NCI-H2081 treated with DMSO at 0.1 percent for 48 hours (cell line): ENCODE data around the gene PTDSS2.
"Not testable (repeated sequence)": the region's sequence is repeated elsewhere in the genome, so short reads cannot be mapped to it uniquely, and the experiment has no call there.

ENCODE experiments used
- DNase-seq: peaks from one replicate; lab custom pipeline; 2025; lab: John Stamatoyannopoulos, UW

PTDSS2 gene

DNA sequence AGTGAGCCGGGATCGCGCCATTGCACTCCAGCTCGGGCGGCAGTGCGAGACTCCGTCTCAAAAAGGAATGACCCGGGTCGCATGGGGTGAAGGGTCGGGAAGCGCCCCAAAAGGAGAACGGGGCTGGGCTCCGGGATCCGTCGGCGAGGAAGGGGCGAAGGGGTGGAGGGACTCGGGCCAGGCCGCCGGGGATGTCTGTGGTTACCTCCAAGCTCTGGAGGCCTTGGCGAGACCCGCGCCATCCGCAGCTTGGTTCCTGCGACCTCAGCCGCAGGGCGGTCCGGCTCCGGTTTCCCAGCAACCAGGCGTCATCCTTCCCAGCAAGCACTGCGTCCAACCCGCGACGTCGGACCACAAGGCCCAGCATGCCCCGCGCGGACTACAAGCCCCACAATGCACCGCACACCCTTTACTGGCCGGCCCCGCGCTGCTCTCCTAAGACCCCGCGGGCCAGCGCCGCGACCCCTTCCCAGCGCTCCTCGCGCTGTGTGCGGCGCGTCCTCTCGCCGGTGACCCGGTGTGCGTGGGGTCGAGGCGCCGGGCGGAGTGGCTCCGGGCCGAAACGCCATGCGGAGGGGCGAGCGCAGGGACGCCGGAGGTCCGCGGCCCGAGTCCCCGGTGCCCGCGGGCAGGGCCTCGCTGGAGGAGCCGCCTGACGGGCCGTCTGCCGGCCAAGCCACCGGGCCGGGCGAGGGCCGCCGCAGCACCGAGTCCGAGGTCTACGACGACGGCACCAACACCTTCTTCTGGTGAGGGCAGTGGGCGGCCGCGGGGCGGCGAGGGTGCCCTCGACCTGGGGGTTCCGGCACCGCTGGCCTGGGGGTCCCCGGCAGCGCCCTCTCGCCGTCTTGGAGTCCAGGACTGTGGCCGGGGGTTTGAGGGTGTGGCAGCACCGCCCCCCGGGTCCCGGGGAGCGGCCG, at the start of gene PTDSS2:
TSS of gene PTDSS2 (plus strand) at position 391 of the 920 bp plus-strand sequence. CDS start at position 568, 177 bp downstream.
- peak; percentile 76 for DNase-seq

DNA sequence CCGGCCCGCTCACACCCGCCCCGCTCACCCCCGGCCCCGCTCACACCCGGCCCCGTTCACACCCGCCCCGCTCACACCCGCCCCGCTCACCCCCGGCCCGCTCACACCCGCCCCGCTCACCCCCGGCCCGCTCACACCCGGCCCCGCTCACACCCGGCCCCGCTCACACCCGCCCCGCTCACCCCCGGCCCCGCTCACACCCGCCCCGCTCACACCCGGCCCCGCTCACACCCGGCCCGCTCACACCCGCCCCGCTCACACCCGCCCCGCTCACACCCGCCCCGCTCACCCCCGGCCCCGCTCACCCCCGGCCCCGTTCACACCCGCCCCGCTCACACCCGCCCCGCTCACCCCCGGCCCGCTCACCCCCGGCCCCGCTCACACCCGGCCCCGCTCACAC, 48.9 kb upstream of the PTDSS2 start:
- not testable (repeated sequence) for DNase-seq

DNA sequence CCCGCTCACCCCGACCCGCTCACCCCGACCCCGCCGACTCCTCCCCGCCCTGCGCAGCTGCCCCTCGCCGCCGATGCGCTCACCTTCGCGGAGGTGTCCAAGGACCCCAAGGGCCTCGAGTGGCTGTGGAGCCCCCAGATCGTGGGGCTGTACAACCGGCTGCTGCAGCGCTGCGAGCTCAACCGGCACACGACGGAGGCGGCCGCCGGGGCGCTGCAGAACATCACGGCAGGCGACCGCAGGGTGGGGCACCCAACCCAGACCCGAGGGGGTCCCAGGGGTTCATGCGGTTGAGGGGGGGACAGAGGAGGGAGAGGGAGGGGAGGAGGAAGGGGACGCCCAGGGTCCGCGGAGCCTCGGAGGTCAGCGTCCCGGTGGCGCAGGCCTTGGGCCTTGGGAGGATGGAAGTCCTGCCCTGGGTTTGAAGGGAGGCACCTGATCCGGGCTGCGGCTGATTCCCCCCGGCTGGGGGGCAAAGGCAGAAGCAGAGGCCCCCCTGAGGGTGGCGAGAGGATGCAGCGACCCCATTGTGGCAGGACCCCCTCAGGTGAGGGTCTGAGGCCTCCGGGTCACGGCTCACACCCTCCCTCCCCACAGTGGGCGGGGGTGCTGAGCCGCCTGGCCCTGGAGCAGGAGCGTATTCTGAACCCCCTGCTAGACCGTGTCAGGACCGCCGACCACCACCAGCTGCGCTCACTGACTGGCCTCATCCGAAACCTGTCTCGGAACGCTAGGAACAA, 46.9 kb upstream of the PTDSS2 start:
- DNase-seq, result no peak

DNA sequence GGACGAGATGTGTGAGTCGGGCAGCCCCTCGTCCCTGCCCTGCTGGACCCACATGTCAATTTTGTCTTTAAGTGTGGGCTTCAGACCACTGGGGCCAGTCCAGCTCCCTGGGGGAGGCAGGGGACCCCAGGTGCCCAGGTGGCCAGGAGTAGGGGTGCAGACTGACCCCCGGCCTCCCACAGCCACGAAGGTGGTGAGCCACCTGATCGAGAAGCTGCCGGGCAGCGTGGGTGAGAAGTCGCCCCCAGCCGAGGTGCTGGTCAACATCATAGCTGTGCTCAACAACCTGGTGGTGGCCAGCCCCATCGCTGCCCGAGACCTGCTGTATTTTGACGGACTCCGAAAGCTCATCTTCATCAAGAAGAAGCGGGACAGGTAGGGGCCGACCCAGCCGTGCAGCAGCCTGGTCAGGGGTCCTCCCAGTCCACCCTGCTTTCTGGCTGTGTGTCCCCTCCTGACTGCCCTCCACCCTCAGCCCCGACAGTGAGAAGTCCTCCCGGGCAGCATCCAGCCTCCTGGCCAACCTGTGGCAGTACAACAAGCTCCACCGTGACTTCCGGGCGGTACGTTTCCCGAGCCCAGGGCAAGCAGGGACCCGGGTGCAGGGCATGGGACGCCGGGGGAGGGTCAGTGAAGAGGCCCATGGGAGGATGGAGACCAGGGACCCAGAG, 46.2 kb upstream of the PTDSS2 start:
- DNase-seq, result no peak

DNA sequence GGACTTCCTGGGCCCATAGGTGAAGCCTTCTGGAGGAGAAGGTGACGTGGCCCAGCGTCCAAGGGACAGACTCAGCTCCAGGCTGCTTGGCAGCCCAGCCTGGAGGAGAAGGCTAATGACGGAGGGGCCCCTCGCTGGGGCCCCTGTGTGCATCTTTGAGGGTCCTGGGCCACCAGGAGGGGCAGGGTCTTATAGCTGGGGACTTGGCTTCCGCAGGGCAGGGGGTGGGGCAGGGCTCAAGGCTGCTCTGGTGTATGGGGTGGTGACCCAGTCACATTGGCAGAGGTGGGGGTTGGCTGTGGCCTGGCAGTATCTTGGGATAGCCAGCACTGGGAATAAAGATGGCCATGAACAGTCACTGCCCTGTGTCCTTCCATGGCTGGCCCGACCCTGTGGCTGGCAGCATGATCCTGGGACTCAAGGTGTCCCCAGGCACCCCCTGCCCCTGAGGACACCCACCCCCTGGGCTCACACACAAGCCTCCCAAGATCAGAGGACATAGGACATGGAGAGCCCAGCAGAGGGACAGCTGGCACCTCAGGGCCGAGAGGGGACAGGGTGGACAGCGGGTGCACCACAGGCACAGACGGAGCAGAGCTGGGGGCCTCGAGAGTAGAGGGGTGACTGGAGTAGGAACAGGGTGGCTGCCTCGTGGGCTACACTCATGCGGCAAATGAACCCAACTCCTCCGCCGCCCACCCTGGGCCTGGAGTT, 45.4 kb upstream of the PTDSS2 start:
- DNase-seq, result no peak

DNA sequence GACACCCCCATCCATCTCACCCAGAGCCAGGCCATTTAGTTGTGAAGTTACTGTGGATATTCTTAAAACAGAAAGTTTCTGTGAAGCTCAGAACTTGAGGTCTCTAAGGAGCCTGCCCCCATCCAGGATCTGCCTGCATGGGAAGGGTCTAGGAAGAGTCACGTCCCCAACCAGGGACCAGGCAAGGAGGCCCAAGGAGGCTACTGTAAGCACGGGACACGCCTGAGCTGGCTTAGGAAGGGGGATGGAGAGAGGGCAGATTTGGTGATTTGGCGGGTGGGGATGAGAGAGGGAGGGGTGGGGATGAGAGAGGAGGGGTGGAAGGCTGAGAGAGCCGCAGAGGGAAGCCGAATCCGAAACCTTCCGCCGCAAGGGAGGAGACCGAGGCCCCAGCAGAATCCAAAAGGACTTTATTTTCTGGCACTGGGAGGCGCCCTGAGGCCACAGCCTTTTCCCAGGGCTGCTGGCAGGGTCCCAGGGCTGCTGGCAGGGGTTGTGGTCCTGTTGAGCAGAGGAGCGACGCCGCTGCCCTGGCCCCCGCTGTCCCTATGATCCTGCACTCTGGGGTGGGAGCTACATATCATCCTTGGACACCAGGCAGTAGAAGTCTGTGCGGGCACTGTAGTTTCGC, 44.6 kb upstream of the PTDSS2 start:
- no peak for DNase-seq

DNA sequence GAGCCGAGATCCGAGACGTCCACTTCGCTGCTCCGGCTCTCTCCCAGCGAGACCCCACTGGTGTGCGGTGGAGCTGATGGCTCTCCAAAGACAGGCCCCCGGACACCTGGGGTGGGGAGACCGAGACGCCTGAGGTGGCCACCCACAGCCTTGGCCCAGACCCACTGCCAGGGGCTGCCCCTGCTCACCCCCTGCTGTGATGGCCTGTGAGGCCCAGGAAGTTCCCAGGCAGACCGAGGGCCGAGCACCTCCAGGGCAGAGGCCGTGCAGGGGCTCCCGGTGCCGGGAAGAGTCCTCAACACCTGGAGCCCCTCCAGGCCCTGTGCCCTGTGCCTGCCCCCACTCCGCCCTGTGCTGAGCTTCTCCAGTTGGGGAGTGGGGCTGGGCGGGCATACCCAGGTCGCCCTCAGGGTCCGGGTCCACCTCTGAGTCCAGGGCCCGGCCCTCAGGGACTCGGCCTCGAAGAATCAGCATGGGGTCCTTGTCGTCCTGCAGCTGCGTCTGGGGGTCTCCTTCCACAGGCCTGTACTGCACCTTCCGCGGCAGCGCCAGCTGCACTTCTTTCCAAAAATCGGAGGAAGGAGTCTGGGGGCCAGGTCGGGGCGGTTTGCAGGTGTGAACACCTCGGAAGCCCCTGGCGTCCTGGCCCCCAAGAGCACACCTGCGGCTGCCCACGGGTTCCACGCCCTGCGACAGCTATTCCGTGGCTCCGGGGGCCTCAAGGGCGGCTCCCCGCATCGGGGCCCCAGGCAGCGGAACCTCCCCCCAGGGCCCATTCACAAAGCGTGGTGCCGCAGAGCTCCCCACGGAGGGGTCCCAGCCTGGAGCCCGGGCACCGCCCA, 43.9 kb upstream of the PTDSS2 start:
- no peak for DNase-seq

DNA sequence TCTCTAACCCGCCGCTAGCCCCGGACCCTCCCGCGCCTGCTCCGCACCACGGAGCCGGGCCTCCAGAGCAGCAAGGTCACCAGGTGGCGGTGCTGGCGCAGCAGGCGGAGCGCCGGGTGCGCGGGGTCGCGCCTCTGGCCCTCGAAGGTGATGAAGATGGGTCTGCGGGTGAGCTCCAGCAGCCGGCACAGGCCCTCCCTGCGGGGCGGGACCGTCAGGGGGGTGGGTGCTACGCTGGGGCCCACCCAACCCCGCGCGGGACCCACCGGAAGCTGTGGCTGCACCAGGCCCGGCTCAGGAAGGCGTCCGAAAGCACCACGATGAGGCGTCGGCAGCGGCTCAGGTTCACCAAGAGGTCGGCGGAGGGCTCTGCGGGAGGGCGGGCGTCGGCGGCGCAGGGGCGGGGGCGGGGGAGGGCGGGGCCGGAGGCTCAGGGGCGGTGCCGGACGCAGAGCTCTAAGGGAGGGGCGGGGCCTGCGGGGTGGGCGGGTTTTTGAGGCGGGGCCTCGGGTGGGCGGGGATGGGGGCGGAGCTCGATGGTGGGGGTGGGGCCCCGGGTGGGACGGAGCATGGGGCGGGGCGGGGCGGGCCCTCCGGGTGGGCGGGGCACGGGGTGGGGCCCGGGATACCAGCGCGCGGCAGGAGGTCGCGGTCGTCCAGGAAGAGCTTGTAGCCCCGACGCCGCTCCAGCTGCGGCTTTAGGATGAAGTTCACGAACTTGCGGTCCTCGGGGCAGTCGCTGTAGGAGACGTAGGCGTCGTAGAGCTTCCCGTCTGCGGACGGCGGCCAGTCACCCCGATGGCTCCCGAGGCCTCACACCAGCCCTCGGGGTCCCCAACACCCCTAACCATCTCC, 43.1 kb upstream of the PTDSS2 start:
- DNase-seq, result no peak

DNA sequence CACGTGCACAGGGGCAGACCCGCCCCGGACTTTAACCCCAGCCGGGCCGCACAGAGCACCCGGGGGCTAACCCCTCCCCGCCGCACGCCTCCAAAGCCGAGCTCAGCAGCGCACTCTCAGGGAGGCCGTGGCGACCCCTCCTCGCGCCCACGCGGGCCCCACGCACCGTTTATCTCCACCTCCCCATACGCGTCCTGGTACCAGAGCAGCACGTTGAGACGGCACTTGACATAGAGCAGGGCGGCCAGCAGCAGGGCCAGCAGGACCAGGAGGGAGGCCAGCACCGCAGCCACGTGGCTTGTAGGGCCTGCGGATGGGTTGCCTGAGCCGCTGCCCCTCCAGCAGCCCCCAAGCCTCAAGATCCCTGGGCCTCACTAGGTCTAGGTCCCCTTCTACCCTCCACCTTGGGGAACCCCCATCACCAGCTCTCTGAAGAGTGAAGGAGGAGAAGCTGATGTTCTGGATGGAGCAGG, 42.4 kb upstream of the PTDSS2 start:
- no peak for DNase-seq

DNA sequence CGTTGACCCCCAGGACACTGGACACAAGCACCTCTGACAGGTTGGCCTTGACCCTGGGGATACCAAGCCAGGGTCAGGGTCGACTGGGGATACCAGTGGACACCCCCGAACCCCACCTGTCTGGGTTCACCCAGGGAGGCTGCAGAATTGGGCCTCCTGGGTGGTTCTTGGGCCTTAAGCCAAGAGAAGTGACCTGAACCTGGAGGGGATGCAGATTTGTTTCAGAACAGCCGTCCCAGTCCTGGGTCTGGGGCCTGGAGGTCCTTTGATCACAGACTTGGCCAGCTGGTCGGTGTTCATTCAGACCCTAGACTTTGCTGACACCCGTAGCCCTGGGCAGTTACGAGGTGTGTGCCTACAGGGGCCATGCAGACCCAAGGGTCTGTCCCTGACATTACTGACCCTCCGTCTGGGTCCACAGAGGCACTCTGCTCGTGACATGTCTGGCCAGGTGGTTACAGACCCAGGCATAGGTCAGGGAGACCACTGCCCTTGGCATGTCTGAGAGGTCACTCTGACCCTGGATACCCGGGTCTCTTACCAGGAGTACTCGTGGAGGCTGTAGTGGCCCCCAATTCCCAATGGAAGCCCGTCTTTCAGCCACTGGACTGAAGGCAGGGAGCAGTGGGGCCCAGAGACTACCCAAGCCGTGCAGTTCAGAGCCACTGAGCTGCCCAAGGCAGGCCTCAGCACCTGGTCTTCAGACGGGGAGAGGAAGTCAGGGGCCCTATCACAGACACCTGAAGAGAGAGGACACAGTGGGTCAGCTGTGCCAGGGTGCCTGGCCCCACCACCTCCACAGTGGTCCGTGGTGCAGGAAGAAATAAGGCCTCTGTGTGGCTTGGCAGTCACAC, 41.7 kb upstream of the PTDSS2 start:
- no peak for DNase-seq

DNA sequence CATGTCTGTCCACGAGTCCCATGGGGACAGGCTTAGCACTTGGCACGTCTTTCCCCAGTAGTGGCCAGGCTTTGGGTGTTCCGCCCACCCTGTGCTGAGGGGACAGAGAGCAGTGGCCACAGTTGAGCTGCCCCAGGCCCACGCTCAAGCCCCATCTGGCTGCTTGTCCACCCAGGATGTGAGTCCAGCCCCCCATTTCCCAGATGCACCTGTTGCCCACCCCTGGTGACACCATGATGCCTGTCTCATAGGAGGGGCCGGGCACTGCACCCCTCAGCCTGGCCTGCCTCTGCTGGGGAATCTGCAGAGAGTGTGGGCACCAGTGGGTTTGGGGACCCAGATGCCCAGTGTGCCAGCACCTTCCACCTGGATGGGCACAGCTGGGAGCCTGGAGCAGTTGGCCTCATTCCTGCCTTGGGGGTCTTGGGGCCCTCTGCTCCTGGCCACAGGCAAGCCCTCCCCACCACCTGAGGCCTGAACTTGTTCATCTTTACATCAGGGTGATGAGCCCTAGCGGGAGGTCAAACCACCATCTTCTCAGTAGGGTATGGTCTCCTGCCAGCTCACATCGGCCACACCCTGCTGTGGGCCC, 41.0 kb upstream of the PTDSS2 start:
- DNase-seq, result no peak

DNA sequence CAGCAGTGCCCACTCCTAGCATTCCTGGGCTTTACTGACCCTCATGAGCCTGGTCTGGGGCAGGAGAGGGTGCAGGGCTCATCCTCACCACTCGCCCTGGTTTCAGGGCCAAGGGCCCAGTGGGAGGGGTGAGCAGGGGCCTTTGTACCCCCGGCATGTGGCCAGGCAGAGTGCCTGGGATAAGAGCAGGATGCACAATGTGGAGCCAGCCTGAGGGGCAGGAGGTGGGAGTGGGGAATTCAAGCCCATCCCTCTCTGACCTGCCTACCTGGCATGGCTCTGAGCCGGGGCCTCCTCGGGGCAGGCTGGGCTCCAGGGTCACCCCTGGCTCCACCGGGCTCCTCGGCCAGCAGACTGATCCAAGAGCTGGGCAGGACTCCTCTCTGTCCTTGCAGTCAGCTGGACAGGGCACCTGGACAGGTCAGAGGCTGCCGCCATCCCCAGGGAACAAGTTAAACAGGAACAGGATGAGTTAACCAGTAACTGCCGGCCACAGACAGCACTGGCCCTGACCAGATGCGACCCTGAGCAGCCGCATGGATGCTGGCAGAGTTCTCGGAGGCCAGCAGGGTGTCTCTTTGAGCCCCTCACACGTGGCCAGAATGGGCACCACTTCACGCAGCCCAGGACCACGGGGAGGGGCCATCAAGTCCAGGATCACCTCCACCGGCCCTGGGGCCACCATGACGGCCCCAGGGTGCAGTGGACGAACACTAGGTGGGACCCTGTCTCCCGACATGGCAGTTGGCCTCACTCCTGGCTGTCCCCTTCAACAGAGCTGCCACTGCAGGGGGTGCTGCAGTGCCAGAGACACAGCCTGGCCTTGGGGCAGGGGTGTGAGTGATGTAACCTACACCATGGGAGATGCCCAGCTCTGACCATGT, 40.2 kb upstream of the PTDSS2 start:
- DNase-seq, result no peak

DNA sequence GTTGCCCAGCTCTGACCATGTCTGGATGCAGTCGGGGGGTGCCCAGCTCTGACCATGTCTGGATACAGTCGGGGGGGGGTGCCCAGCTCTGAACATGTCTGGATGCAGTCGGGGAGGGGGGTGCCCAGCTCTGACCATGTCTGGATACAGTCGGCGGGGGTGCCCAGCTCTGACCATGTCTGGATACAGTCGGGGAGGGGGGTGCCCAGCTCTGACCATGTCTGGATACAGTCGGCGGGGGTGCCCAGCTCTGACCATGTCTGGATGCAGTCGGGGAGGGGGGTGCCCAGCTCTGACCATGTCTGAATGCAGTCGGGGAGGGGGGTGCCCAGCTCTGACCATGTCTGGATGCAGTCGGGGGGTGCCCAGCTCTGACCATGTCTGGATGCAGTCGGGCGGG, 39.4 kb upstream of the PTDSS2 start:
- DNase-seq, result not testable (repeated sequence)

DNA sequence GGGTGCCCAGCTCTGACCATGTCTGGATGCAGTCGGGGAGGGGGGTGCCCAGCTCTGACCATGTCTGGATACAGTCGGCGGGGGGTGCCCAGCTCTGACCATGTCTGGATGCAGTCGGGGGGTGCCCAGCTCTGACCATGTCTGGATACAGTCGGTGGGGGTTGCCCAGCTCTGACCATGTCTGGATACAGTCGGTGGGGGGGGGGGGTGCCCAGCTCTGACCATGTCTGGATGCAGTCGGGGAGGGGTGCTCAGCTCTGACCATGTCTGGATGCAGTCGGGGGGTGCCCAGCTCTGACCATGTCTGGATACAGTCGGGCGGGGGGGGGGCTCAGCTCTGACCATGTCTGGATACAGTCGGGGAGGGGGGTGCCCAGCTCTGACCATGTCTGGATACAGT, 38.6 kb upstream of the PTDSS2 start:
- DNase-seq, result not testable (repeated sequence)

DNA sequence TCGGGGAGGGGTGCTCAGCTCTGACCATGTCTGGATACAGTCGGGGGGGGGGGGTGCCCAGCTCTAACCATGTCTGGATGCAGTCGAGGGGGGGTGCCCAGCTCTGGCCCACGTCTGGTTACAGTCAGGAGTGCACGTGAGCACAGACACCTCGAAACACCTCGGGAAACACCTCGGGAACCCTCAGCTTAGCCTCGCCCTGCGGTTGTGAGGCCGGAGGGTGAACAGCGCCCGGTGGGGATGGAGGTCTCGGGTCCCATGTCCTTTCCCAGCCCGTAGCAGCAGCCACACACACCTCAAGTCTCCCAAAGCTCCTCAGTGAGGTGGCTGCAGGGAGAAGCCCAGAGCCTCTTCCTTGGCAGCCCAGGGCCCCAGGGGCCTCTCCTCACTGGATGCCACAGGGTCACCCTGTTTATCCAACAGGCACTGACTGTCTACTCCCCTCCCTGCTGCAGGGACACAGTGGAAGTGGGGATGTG, 37.4 kb upstream of the PTDSS2 start:
- no peak for DNase-seq

DNA sequence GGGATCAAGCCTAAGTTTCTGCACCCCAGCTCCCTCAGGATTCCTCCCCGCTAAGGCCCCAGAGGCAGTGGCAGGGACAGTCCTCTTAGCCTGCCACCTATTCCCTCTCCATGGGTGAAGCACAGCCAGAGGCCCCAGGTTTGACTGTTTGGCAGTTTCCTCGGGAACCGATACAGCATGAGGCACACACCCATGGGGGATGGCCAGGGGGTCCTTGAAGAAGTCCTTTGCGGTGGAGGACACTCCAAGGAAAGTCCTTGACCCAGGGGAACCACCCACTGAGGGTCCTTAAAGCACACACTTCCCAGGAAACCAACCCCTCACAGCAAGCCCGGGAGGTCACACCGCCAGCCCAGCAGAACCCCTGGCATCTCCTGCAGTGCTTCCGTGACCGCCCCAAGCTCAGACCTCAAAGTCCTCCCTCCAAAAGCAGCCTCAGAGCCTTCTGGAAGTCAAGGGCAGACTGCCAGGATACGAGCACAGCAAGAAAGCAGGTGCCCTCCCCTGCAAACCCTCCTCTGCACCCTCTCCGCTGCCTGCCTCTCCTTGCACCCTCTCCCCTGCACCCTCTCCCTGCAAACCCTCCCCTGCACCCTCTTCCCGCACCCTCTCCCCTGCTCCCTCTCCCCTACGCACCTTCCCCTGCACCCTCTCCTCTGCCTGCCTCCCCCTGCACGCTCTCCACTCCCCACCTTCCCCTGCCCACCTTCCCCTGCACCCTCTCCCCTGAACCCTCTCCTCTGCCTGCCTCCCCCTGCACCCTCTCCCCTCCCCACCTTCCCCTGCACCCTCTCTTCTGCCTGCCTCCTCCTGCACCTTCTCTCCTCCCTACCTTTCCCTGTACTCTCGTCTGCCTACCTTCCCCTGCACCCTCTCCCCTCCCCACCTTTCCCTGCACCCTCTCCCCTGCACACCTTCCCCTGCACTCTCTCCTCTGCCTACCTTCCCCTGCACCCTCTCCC, 36.7 kb upstream of the PTDSS2 start:
- DNase-seq, result no peak
